GM12878 (cell line): ENCODE results near the gene FAR1. TPM values are rescaled to one million over a fixed set of nuclear protein-coding genes. Genes with fewer than 3 reads are reported as not detected.

Experiments
- ATAC-seq: fragments of 200-7000 bp; cut with Tn5 transposase; 3 replicates; pipeline ENCODE4 v1.9.1; 2020; ENCODE audit warnings: mild to moderate bottlenecking, moderate library complexity
- BruUV-seq: library from RNA; stranded (reverse); fragments of 400-500 nt; replicated peaks from 2 replicates; lab custom pipeline; 2021; lab: Mats Ljungman, UMichigan
- CTCF ChIA-PET: fragments of 300-600 bp; sonication (Branson Sonifier 250); formaldehyde crosslinking; extraction: SDS; loops from one replicate; lab custom pipeline; 2021; ENCODE audit warnings: inconsistent platforms; lab: Yijun Ruan, JAX
- POLR2A ChIA-PET: fragments of 350-600 bp; formaldehyde crosslinking; extraction: SDS; loops from one replicate; lab custom pipeline; 2021; ENCODE audit warnings: inconsistent platforms; lab: Charles Lee
- RAD21 ChIA-PET: fragments of 300-600 bp; sonication (Branson Sonifier 250); formaldehyde crosslinking; loops from one replicate; lab custom pipeline; 2023; ENCODE audit warnings: antibody characterized with exemption; ENCODE audit not compliant: unreplicated experiment; lab: Charles Lee
- SMC1A ChIA-PET: fragments of 300-600 bp; sonication (Branson Sonifier 250); formaldehyde crosslinking; loops from one replicate; lab custom pipeline; 2023; ENCODE audit not compliant: unreplicated experiment, uncharacterized antibody; lab: Charles Lee
- DNase-seq: peaks from one replicate; pipeline ENCODE4 v3.0.0-alpha.2; 2011; ENCODE audit warnings: low read depth, low spot score
- FAIRE-seq: peaks from 3 replicates; lab custom pipeline; 2011; peaks lifted over from hg19 to GRCh38; lab: Jason Lieb, UNC
- H2AFZ ChIP-seq: 2 replicates; pipeline ENCODE4 v1.6.0; 2011; ENCODE audit warnings: low read depth, low read length, control low read depth; ENCODE audit not compliant: control insufficient read depth
- H3K27ac ChIP-seq: 2 replicates; pipeline ENCODE4 v1.5.1; 2011; ENCODE audit warnings: control low read depth; ENCODE audit not compliant: control insufficient read depth, insufficient read depth
- H3K27me3 ChIP-seq, 2 experiments: replicated peaks in 1 of 2; 2 replicates each; pipeline versions ENCODE4 v1.6.0 to v1.6.1; 2011; ENCODE audit warnings: low read length in 1 of 2; ENCODE audit not compliant: control insufficient read depth in 2 of 2, insufficient read depth in 2 of 2
- H3K36me3 ChIP-seq, 2 experiments: 2 replicates each; pipeline ENCODE4 v1.5.1; 2011; ENCODE audit warnings: low read length in 1 of 2; ENCODE audit not compliant: control insufficient read depth in 2 of 2, insufficient read depth in 2 of 2
- H3K4me1 ChIP-seq: 2 replicates; pipeline ENCODE4 v1.6.1; 2011; ENCODE audit warnings: mild to moderate bottlenecking, low read length, moderate library complexity, mixed read lengths; ENCODE audit not compliant: control insufficient read depth, insufficient read depth
- H3K4me2 ChIP-seq: 2 replicates; pipeline ENCODE4 v1.6.0; 2011; ENCODE audit warnings: control low read depth; ENCODE audit not compliant: control insufficient read depth, insufficient read depth
- H3K4me3 ChIP-seq: fragments of 200-600 bp; sonication (generic); 2 replicates; pipeline ENCODE4 v1.5.1; 2016
- H3K79me2 ChIP-seq: 2 replicates; pipeline ENCODE4 v1.6.0; 2011; ENCODE audit warnings: low read length; ENCODE audit not compliant: control insufficient read depth, insufficient read depth
- H3K9ac ChIP-seq: 2 replicates; pipeline ENCODE4 v1.8.0; 2011; ENCODE audit warnings: low read length, control low read depth, mixed read lengths; ENCODE audit not compliant: control insufficient read depth, insufficient read depth
- H3K9me3 ChIP-seq: replicated peaks from 3 replicates; pipeline ENCODE4 v1.5.1; 2011; ENCODE audit warnings: mild to moderate bottlenecking, low read length; ENCODE audit not compliant: control insufficient read depth, insufficient read depth
- H4K20me1 ChIP-seq: 2 replicates; pipeline ENCODE4 v1.6.0; 2011; ENCODE audit not compliant: control insufficient read depth, insufficient read depth
- ASH2L ChIP-seq: fragments of 300-600, 200-600 bp; sonication (generic); IDR thresholded peaks from 2 replicates; pipeline ENCODE4 v1.6.1; 2017; ENCODE audit warnings: low read depth, mild to moderate bottlenecking, borderline replicate concordance
- BACH1 ChIP-seq: fragments of 450-650 bp; IDR thresholded peaks from 2 replicates; pipeline ENCODE4 v1.6.1; 2017; ENCODE audit warnings: mild to moderate bottlenecking, borderline replicate concordance
- BCLAF1 ChIP-seq: fragments of 450-650 bp; IDR thresholded peaks from 2 replicates; pipeline ENCODE4 v1.6.1; 2017; ENCODE audit warnings: antibody characterized with exemption, mild to moderate bottlenecking, moderate library complexity
- CBFB ChIP-seq: IDR thresholded peaks from 2 replicates; pipeline ENCODE4 v1.6.1; 2016; ENCODE audit warnings: antibody characterized with exemption, low read depth
- E4F1 ChIP-seq: fragments of 450-650 bp; IDR thresholded peaks from 2 replicates; pipeline ENCODE4 v1.6.1; 2018; ENCODE audit warnings: borderline replicate concordance, mild to moderate bottlenecking; ENCODE audit not compliant: partially characterized antibody
- EED ChIP-seq: sonication (generic); IDR thresholded peaks from 2 replicates; pipeline ENCODE4 v1.6.1; 2016; ENCODE audit warnings: antibody characterized with exemption, low read depth
- IKZF1 ChIP-seq: fragments of 450-650 bp; conservative IDR thresholded peaks from 2 replicates; pipeline ENCODE4 v1.6.1; 2017; ENCODE audit warnings: antibody characterized with exemption, mild to moderate bottlenecking
- IKZF2 ChIP-seq, 2 experiments: fragments of 450-650 bp; IDR thresholded peaks; 2 replicates each; pipeline ENCODE4 v1.6.1; 2017; ENCODE audit warnings: mild to moderate bottlenecking in 2 of 2, moderate library complexity in 2 of 2
- MEF2A ChIP-seq: IDR thresholded peaks from 2 replicates; pipeline ENCODE4 v1.6.1; 2011; ENCODE audit warnings: low read depth, mild to moderate bottlenecking, low read length, moderate library complexity; ENCODE audit not compliant: insufficient read depth
- MTA3 ChIP-seq: IDR thresholded peaks from 2 replicates; pipeline ENCODE4 v1.6.1; 2012; ENCODE audit warnings: low read length, inconsistent platforms, borderline replicate concordance
- NFYB ChIP-seq: IDR thresholded peaks from 2 replicates; pipeline ENCODE4 v1.6.1; 2011; ENCODE audit warnings: low read depth, mild to moderate bottlenecking, low read length, improper control_type of control experiment, moderate library complexity; ENCODE audit not compliant: insufficient read depth
- NR2C2 ChIP-seq: IDR thresholded peaks from 2 replicates; pipeline ENCODE4 v1.6.1; 2011; ENCODE audit warnings: borderline replicate concordance, low read depth; ENCODE audit not compliant: control insufficient read depth, insufficient read length
- NR2F1 ChIP-seq: fragments of 450-650 bp; conservative IDR thresholded peaks from 2 replicates; pipeline ENCODE4 v1.6.1; 2017; ENCODE audit warnings: mild to moderate bottlenecking
- RUNX3 ChIP-seq: IDR thresholded peaks from 2 replicates; pipeline ENCODE4 v1.6.1; 2012; ENCODE audit warnings: low read length, inconsistent platforms
- SMC3 ChIP-seq: IDR thresholded peaks from 2 replicates; pipeline ENCODE4 v1.6.1; 2011; ENCODE audit warnings: low read length, improper control_type of control experiment, borderline replicate concordance
- SPI1 ChIP-seq: IDR thresholded peaks from 2 replicates; pipeline ENCODE4 v1.6.1; 2011; ENCODE audit warnings: low read depth, mild to moderate bottlenecking, low read length, moderate library complexity, borderline replicate concordance; ENCODE audit not compliant: insufficient read depth
- STAT1 ChIP-seq: fragments of 450-650 bp; conservative IDR thresholded peaks from 2 replicates; pipeline ENCODE4 v1.6.1; 2014; ENCODE audit warnings: antibody characterized with exemption, mild to moderate bottlenecking
- ZNF622 ChIP-seq: fragments of 450-650 bp; IDR thresholded peaks from 2 replicates; pipeline ENCODE4 v1.6.1; 2017; ENCODE audit warnings: mild to moderate bottlenecking, inconsistent platforms
- WGBS: methylation state at CpG from one replicate; pipeline ENCODE4 v1.1.6; 2016; ENCODE audit warnings: low lambda C conversion rate; ENCODE audit not compliant: insufficient replicate concordance, insufficient coverage; ENCODE audit errors: missing lambda C conversion rate; 5-methylcytosine and 5-hydroxymethylcytosine counted together
- in situ Hi-C: fragments of 300-500 bp; cut with MboI; formaldehyde crosslinking; loops from 9 replicates; pipeline ENCODE4 v1.14.3; 2018; ENCODE audit warnings: mixed read lengths
- intact Hi-C: fragments of 100-400 bp; cut with micrococcal nuclease; formaldehyde crosslinking; loops from one replicate; pipeline ENCODE4 v1.14.2; 2022; ENCODE audit not compliant: unreplicated experiment
- polyA plus RNA-seq, 11 experiments: library from polyadenylated mRNA; depleted of rRNA in 4 of 11; unstranded in 6 of 11; stranded (reverse) in 5 of 11; fragments of >200 nt; fragmentation: Nextera tagmentation in 4 of 11; fragmentation: Illumina TruSeq in 1 of 11; extraction: Ambion mirVana in 4 of 11; extraction: Trizol in 1 of 11; gene quantifications; 1 replicate in 1 of 11; 2 replicates in 10 of 11; pipeline versions ENCODE4 v1.2.1 to v1.2.3, GENCODE V29; 2011 to 2016; ENCODE audit warnings: inconsistent platforms in 2 of 11, missing spikeins in 2 of 11, low read depth in 1 of 11
- total RNA-seq, 4 experiments: library from RNA; depleted of rRNA in 3 of 4; stranded (reverse); fragments of >200 nt in 3 of 4; fragmentation: Illumina TruSeq in 1 of 4; extraction: Trizol in 1 of 4; gene quantifications; 2 replicates each; pipeline versions ENCODE4 v1.2.1 to v1.2.3, GENCODE V29; 2013 to 2021

FAR1 gene
- total and polyA plus RNA-seq, 10 of the 15 experiments (the other 5 are each of a cell fraction or from before 2014, with no cell fraction given) = 10.1 to 73.9 (median 30.8) TPM

- no peak for TF ChIP-seq ASH2L
- TF ChIP-seq CBFB = no peak
- 0 out of 2 replicates have a peak, but pooled peaks have one; percentile 36 for TF ChIP-seq IKZF1
- TF ChIP-seq STAT1 = no peak
- no peak for TF ChIP-seq BACH1
- no peak for TF ChIP-seq NR2F1
- TF ChIP-seq IKZF2 (IDR thresholded peaks at IDR 0.05) = peak; percentile 27 to 30; a peak in 1 of 4 replicates
- no peak for TF ChIP-seq ZNF622
- TF ChIP-seq MEF2A = no peak
- no peak for TF ChIP-seq MTA3
- TF ChIP-seq SPI1 = no peak
- no peak for TF ChIP-seq SMC3
- TF ChIP-seq, all 136 proteins: peak for 3
Measured at GRCh38 chr11:13672576-13673210, 4.2 kb downstream of the FAR1 start (continued).

- no peak for ATAC-seq
- no peaks in the 10 kb centered on the region for H4K20me1 ChIP-seq
- WGBS = 94% methylated on average over 6 of the region's 6 CpGs
- TF ChIP-seq NR2C2 (no peak), EED (no peak), RUNX3 (no peak), E4F1 (no peak), NFYB (no peak), BCLAF1 (no peak)
Measured at GRCh38 chr11:13674799-13675509, 6.5 kb downstream of the FAR1 start.

More at GRCh38 chr11:13674799-13675509, 6.5 kb downstream of the FAR1 start:
- peaks cover 90% of the 10 kb centered on the region for H3K79me2 ChIP-seq
- CTCF ChIA-PET = interaction anchor here (0.8 to 1.5 kb wide), 2 partner anchors 8 to 277 kb away, joined by 3 read pairs; no protein-coding TSS in a partner anchor
- H3K4me3 ChIP-seq = no peak overlapping the region
- BruUV-seq = no TSS peak
- H3K27me3 ChIP-seq = no peaks in the 10 kb centered on the region
- no peaks in the 10 kb centered on the region for H3K36me3 ChIP-seq
- DNase-seq (no peak), FAIRE-seq (no peak)
- no peaks in the 10 kb centered on the region; the same call in 1 of the 3 replicates for H3K9me3 ChIP-seq
- no peak overlapping the region for H2AFZ ChIP-seq
- peaks cover 14% of the 10 kb centered on the region for H3K4me1 ChIP-seq
- intact Hi-C loops = no loop called here
- no peak overlapping the region for H3K9ac ChIP-seq
- SMC1A ChIA-PET = interaction anchor here (0.6 to 1.5 kb wide), 5 partner anchors 10 to 1248 kb away, joined by 3 to 5 read pairs (median 3); no protein-coding TSS in a partner anchor
- no peak overlapping the region; the same call in 1 of the 2 replicates for H3K4me2 ChIP-seq
- RAD21 ChIA-PET = interaction anchor here (1.6 kb wide), 1 partner anchor 10 kb away, joined by 6 read pairs; no protein-coding TSS in a partner anchor
- in situ Hi-C loops = no loop called here
- POLR2A ChIA-PET = interaction anchor here (0.5 to 0.8 kb wide), 3 partner anchors 9 to 971 kb away, joined by 3 to 4 read pairs (median 3); no protein-coding TSS in a partner anchor
- H3K27ac ChIP-seq = no peak overlapping the region
